HL-60 (cell line): ENCODE results near the gene TMX2.

Source experiments
- DNase-seq, 2 experiments: peaks; one replicate each; pipeline ENCODE4 v3.0.0-alpha.2; 2010 to 2020; ENCODE audit warnings: low read depth in 1 of 2, low spot score in 1 of 2
- H3K27ac ChIP-seq: fragments of 250-450 bp; sonication (Bioruptor Pico); replicated peaks from 2 replicates; pipeline ENCODE4 v1.5.1; 2020; ENCODE audit warnings: mild to moderate bottlenecking, moderate library complexity
- H3K27me3 ChIP-seq: fragments of 250-450 bp; sonication (Bioruptor Pico); 2 replicates; pipeline ENCODE4 v1.5.1; 2021; ENCODE audit warnings: mild to moderate bottlenecking, moderate library complexity; ENCODE audit not compliant: insufficient read depth, poor library complexity, severe bottlenecking
- H3K4me3 ChIP-seq: replicated peaks from 2 replicates; pipeline ENCODE4 v1.5.1; 2011; ENCODE audit warnings: mild to moderate bottlenecking, control low read depth, low read length; ENCODE audit not compliant: insufficient read depth
- CTCF ChIP-seq: IDR thresholded peaks from one replicate; pipeline ENCODE4 v1.5.1; 2011; ENCODE audit warnings: low read length, control low read depth, inconsistent platforms; ENCODE audit not compliant: insufficient read depth
- GABPA ChIP-seq: IDR thresholded peaks from 2 replicates; pipeline ENCODE4 v1.6.1; 2012; ENCODE audit warnings: low read depth
- POLR2AphosphoS5 ChIP-seq: IDR thresholded peaks from 2 replicates; pipeline ENCODE4 v1.6.1; 2012; ENCODE audit warnings: low read depth
- SPI1 ChIP-seq: IDR thresholded peaks from 2 replicates; pipeline ENCODE4 v1.6.1; 2012; ENCODE audit warnings: low read depth, mild to moderate bottlenecking, borderline replicate concordance
- TF ChIP-seq, protein P1 (sequence below): IDR thresholded peaks from 2 replicates; pipeline ENCODE4 v1.6.1; 2012; ENCODE audit warnings: low read depth; ENCODE audit not compliant: insufficient replicate concordance

TMX2 gene

DNA sequence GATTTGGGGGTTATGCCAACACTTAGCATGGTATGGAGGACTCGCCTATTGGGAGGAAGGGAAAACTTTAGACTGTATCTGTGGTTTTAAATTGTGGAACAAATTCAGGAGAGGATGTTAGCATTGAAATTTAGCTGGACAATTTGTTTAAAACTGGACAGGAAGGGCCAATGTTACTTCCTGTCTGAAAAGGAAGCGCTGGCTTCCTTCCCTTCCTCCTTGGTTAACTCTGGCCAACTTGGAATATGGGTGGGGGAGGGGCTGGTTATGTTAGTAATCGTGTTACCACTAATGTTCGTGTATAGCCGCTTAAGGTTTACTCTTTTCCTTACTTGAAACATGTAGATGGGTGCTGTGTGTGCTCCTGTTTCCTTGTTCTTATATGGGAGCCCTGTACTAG, 63.1 kb downstream of the TMX2 start:
- Histone ChIP-seq H3K27me3 (no peaks in the 10 kb centered on the region), H3K27ac (no peak overlapping the region), H3K4me3 (no peak overlapping the region)
- no peak for TF ChIP-seq SPI1
- TF ChIP-seq POLR2AphosphoS5 = no peak
- no peak for TF ChIP-seq GABPA
- no peak for TF ChIP-seq CTCF
- TF ChIP-seq, protein P1, sequence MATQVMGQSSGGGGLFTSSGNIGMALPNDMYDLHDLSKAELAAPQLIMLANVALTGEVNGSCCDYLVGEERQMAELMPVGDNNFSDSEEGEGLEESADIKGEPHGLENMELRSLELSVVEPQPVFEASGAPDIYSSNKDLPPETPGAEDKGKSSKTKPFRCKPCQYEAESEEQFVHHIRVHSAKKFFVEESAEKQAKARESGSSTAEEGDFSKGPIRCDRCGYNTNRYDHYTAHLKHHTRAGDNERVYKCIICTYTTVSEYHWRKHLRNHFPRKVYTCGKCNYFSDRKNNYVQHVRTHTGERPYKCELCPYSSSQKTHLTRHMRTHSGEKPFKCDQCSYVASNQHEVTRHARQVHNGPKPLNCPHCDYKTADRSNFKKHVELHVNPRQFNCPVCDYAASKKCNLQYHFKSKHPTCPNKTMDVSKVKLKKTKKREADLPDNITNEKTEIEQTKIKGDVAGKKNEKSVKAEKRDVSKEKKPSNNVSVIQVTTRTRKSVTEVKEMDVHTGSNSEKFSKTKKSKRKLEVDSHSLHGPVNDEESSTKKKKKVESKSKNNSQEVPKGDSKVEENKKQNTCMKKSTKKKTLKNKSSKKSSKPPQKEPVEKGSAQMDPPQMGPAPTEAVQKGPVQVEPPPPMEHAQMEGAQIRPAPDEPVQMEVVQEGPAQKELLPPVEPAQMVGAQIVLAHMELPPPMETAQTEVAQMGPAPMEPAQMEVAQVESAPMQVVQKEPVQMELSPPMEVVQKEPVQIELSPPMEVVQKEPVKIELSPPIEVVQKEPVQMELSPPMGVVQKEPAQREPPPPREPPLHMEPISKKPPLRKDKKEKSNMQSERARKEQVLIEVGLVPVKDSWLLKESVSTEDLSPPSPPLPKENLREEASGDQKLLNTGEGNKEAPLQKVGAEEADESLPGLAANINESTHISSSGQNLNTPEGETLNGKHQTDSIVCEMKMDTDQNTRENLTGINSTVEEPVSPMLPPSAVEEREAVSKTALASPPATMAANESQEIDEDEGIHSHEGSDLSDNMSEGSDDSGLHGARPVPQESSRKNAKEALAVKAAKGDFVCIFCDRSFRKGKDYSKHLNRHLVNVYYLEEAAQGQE = no peak
- no peak for DNase-seq

GRCh38 chr11:57776031-57776521, 63.7 kb downstream of the TMX2 start:
- no peak for DNase-seq
- Histone ChIP-seq H3K27me3 (no peaks in the 10 kb centered on the region), H3K4me3 (no peak overlapping the region), H3K27ac (no peak overlapping the region)
- TF ChIP-seq SPI1 (no peak), GABPA (no peak), CTCF (no peak), POLR2AphosphoS5 (no peak)
- TF ChIP-seq, protein P1 = no peak

GRCh38 chr11:57776577-57777210, 64.3 kb downstream of the TMX2 start:
- Histone ChIP-seq H3K27ac (no peak overlapping the region), H3K27me3 (no peaks in the 10 kb centered on the region), H3K4me3 (no peak overlapping the region)
- no peak for DNase-seq
- TF ChIP-seq CTCF (no peak), POLR2AphosphoS5 (no peak), SPI1 (no peak), GABPA (no peak)
- TF ChIP-seq, protein P1 = no peak
